Left lobe of liver (tissue), 2 donors: ENCODE measurements around the gene ATL3. TPM values are rescaled to one million over a fixed set of nuclear protein-coding genes. Genes with fewer than 3 reads are reported as not detected.
"Not testable (repeated sequence)": the region's sequence is repeated elsewhere in the genome, so short reads cannot be mapped to it uniquely, and the experiment has no call there.

Source experiments
- ATAC-seq: fragments of 200-7000 bp; cut with Tn5 transposase; one replicate; pipeline ENCODE4 v1.9.1; 2020; ENCODE audit warnings: mild to moderate bottlenecking, moderate library complexity
- DNase-seq: peaks from one replicate; pipeline ENCODE4 v3.0.0-alpha.2; 2020; ENCODE audit warnings: low spot score
- total RNA-seq: library from RNA; stranded (reverse); gene quantifications from one replicate; pipeline ENCODE4 v1.2.1, GENCODE V29; 2021
- donor health status: DM: no; HTN: no; CAD: no; lungs with moderate emphysema.
- donor health status: DM: no; HTN: yes; CAD: no.

The ATL3 gene
- total RNA-seq, 1 donor from 2014 or later, result 29.8 TPM

- DNase-seq (no peak), ATAC-seq (no peak)
These were observed 75.9 kb downstream of the ATL3 start for GRCh38 chr11:63595296-63595695.

- ATAC-seq, result peak; percentile 76
- DNase-seq, result no peak
These were observed 78.2 kb downstream of the ATL3 start for GRCh38 chr11:63592975-63593395.

GRCh38 chr11:63590024-63590788 is 81.0 kb downstream of the ATL3 start:
- ATAC-seq, result no peak
- DNase-seq, result no peak

- ATAC-seq (no peak), DNase-seq (no peak)
These were observed 82.2 kb downstream of the ATL3 start for GRCh38 chr11:63589000-63589399.

- DNase-seq (no peak), ATAC-seq (peak; percentile 83)
These were observed 84.6 kb downstream of the ATL3 start for GRCh38 chr11:63586451-63587166.

- ATAC-seq, result no peak
- DNase-seq, result no peak
These were observed 87.9 kb downstream of the ATL3 start for GRCh38 chr11:63583357-63583677.

GRCh38 chr11:63581224-63581623 is 90.0 kb downstream of the ATL3 start:
- not testable (repeated sequence) for DNase-seq, ATAC-seq

- DNase-seq, ATAC-seq: not testable (repeated sequence)
These were observed 92.3 kb downstream of the ATL3 start for GRCh38 chr11:63578882-63579281.

GRCh38 chr11:63574856-63575602 is 96.1 kb downstream of the ATL3 start:
- ATAC-seq (peak; percentile 97), DNase-seq (peak; percentile 89)

Other genes with a start within 250 kb of the ATL3 start
- gene PLAAT5, start 180.2 kb downstream of the ATL3 start, total RNA-seq, result not detected
- not detected for gene LGALS12, start 165.3 kb downstream of the ATL3 start, total RNA-seq
- gene PLAAT4, start 134.6 kb downstream of the ATL3 start, total RNA-seq, result 47.6 TPM
- gene PLAAT2, start 108.0 kb downstream of the ATL3 start, total RNA-seq, result 1.2 TPM
- 74.6 TPM for gene PLAAT3, start 56.9 kb downstream of the ATL3 start, total RNA-seq
- gene RTN3, start 10.1 kb upstream of the ATL3 start, total RNA-seq, result 50.0 TPM
- gene ZFTA, start 97.4 kb upstream of the ATL3 start, total RNA-seq, result 14.8 TPM
- gene SPINDOC, start 142.1 kb upstream of the ATL3 start, total RNA-seq, result 3.4 TPM
- gene MARK2, start 167.7 kb upstream of the ATL3 start, total RNA-seq, result 13.0 TPM
- 0.23 TPM for gene RCOR2, start 245.8 kb upstream of the ATL3 start, total RNA-seq